Iris pigment epithelial cell (primary cell): ENCODE data around the gene TBCA.

Experiments
- DNase-seq: peaks from one replicate; pipeline ENCODE4 v3.0.0-alpha.2; 2011; ENCODE audit warnings: low read depth

The TBCA gene

DNA sequence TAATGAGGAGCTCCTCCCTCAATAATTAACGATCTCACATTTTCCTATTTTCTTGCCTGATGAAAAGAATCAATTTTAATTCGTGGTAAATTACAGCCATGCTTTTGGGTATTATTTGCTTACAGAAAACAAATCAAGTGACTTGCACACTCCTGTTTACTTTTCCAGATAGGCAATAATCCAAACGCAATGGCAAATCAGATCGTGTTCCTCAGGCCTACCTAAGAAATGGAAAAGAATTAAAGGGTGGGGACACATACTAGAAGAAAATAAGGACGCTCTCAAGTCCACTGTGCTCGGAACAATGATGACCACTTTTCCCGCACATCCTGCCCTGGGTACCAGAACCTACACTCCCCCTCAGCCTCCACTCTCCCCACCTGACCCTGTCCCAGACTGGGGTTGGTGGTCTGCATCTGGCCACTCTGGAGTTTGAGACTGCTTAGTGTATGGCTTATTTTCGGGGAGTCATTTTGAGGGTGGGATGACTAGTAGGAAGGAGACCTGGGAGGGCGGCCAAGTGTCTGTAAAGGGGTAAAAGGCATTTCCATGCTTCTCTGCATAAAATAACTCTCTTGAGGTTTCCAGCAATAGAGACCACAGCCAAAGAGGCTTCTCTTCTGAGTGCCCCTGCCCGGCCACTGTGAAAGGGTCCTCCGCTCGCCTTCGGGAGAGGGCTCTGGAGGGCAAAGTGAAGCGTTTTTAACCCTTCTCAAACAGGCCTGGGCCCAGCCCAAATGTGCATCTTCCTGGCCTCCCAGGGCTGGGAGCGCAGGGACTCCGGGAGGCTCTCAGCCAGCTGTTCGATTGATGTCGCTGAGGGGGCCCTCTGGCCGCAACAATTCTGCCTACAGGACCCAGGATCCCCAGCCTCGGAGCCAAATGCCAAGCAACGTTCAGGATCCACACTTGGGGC lies 133.1 kb downstream of the TBCA start:
- DNase-seq, result no peak

GRCh38 chr5:77641963-77642737 lies 134.0 kb downstream of the TBCA start:
- no peak for DNase-seq

GRCh38 chr5:77641397-77641943 lies 134.7 kb downstream of the TBCA start:
- DNase-seq, result no peak
